Thyroid gland (tissue), 4 donors: ENCODE data around the gene CTIF. TPM values are rescaled to one million over a fixed set of nuclear protein-coding genes. Genes with fewer than 3 reads are reported as not detected.

Source experiments
- DNase-seq, 2 donors: peaks; one replicate each; pipeline ENCODE4 v3.0.0-alpha.2; 2019
- H3K27ac ChIP-seq, 3 donors: fragments of 200-600 bp; sonication (generic); 1 replicate in 2 of 3; 2 replicates in 1 of 3; pipeline ENCODE4 v1.5.1; 2016 to 2019; ENCODE audit warnings: mild to moderate bottlenecking in 1 of 3, moderate library complexity in 1 of 3
- H3K27me3 ChIP-seq: fragments of 200-600 bp; sonication (generic); one replicate; pipeline ENCODE4 v1.5.1; 2019
- H3K36me3 ChIP-seq, 2 donors: fragments of 200-600 bp; sonication (generic); one replicate each; pipeline ENCODE4 v1.5.1; 2016 to 2019
- H3K4me1 ChIP-seq, 2 donors: fragments of 200-600 bp; sonication (generic); one replicate each; pipeline ENCODE4 v1.5.1; 2017 to 2019
- H3K4me3 ChIP-seq, 3 donors: fragments of 200-600 bp; sonication (generic); replicated peaks in 1 of 3; 1 replicate in 2 of 3; 2 replicates in 1 of 3; pipeline ENCODE4 v1.5.1; 2016; ENCODE audit warnings: mild to moderate bottlenecking in 1 of 3
- H3K9me3 ChIP-seq: fragments of 200-600 bp; sonication (generic); one replicate; pipeline ENCODE4 v1.5.1; 2017
- POLR2A ChIP-seq, 2 donors: fragments of 450-650 bp; IDR thresholded peaks; one replicate each; pipeline ENCODE4 v1.6.1; 2017; ENCODE audit warnings: antibody characterized with exemption in 2 of 2, mild to moderate bottlenecking in 2 of 2, moderate library complexity in 1 of 2
- WGBS, 2 donors: methylation state at CpG; one replicate each; pipeline ENCODE4 v1.1.5; 2017; 5-methylcytosine and 5-hydroxymethylcytosine counted together
- intact Hi-C: fragments of 100-400 bp; cut with DNase I; formaldehyde crosslinking; loops from one replicate; pipeline ENCODE4 v1.15.1; 2023
- total RNA-seq, 4 donors: library from RNA; depleted of rRNA; stranded (reverse); fragments of >200 nt; gene quantifications; one replicate each; pipeline ENCODE4 v1.2.3, GENCODE V29; 2016
- TF ChIP-seq, protein P1 (sequence below), 6 experiments: fragments of 200-600 bp in 3 of 6; fragments of 450-650 bp in 3 of 6; sonication (generic) in 3 of 6; IDR thresholded peaks; one replicate each; pipeline ENCODE4 v1.5.1; 2016 to 2019; ENCODE audit warnings: antibody characterized with exemption in 6 of 6, mild to moderate bottlenecking in 2 of 6, inconsistent platforms in 1 of 6, moderate library complexity in 1 of 6

CTIF gene
- total RNA-seq, 4 donors from 2014 or later: 18.7 to 29.8 (median 23.6) TPM

- no peak for DNase-seq
- H3K27ac ChIP-seq: no peak overlapping the region
Measured at GRCh38 chr18:48696218-48696617, 157.4 kb downstream of the CTIF start.

GRCh38 chr18:48697441-48697840 lies 158.6 kb downstream of the CTIF start:
- H3K4me1 ChIP-seq: no peaks in the 10 kb centered on the region
- no peak overlapping the region for H3K27ac ChIP-seq
- no peak for DNase-seq
- WGBS, 2 donors: 36 to 73% methylated on average over 1 of the region's 1 CpG
- H3K36me3 ChIP-seq: no peaks in the 10 kb centered on the region
- intact Hi-C loops: no loop called here
- no peaks in the 10 kb centered on the region for H3K9me3 ChIP-seq
- TF ChIP-seq POLR2A (IDR thresholded peaks at IDR 0.05): no peak
- TF ChIP-seq, protein P1, sequence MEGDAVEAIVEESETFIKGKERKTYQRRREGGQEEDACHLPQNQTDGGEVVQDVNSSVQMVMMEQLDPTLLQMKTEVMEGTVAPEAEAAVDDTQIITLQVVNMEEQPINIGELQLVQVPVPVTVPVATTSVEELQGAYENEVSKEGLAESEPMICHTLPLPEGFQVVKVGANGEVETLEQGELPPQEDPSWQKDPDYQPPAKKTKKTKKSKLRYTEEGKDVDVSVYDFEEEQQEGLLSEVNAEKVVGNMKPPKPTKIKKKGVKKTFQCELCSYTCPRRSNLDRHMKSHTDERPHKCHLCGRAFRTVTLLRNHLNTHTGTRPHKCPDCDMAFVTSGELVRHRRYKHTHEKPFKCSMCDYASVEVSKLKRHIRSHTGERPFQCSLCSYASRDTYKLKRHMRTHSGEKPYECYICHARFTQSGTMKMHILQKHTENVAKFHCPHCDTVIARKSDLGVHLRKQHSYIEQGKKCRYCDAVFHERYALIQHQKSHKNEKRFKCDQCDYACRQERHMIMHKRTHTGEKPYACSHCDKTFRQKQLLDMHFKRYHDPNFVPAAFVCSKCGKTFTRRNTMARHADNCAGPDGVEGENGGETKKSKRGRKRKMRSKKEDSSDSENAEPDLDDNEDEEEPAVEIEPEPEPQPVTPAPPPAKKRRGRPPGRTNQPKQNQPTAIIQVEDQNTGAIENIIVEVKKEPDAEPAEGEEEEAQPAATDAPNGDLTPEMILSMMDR (IDR thresholded peaks at IDR 0.05): no peak
- no peaks in the 10 kb centered on the region for H3K27me3 ChIP-seq
- H3K4me3 ChIP-seq: no peak overlapping the region

More at GRCh38 chr18:48696218-48696617, 157.4 kb downstream of the CTIF start:
- Histone ChIP-seq H3K4me1 (no peaks in the 10 kb centered on the region), H3K27me3 (no peaks in the 10 kb centered on the region), H3K9me3 (no peaks in the 10 kb centered on the region), H3K4me3 (no peak overlapping the region), H3K36me3 (no peaks in the 10 kb centered on the region)
- intact Hi-C loops: no loop called here
- 98 to 99% methylated on average over 8 of the region's 8 CpGs for WGBS, 2 donors
- TF ChIP-seq, protein P1 (IDR thresholded peaks at IDR 0.05): no peak
- TF ChIP-seq POLR2A (IDR thresholded peaks at IDR 0.05): no peak

- no peaks in the 10 kb centered on the region for H3K27me3 ChIP-seq
- intact Hi-C loops: no loop called here
- no peaks in the 10 kb centered on the region for H3K9me3 ChIP-seq
- no peak overlapping the region for H3K27ac ChIP-seq
- no peak overlapping the region for H3K4me3 ChIP-seq
- no peak for DNase-seq
- no peaks in the 10 kb centered on the region for H3K36me3 ChIP-seq
- no peak for TF ChIP-seq POLR2A (IDR thresholded peaks at IDR 0.05)
- TF ChIP-seq, protein P1 (IDR thresholded peaks at IDR 0.05): no peak
- WGBS, 2 donors: 79 to 80% methylated on average over 5 of the region's 5 CpGs
- no peaks in the 10 kb centered on the region for H3K4me1 ChIP-seq
Measured at GRCh38 chr18:48698707-48699106, 159.9 kb downstream of the CTIF start.

GRCh38 chr18:48699761-48700160 lies 160.9 kb downstream of the CTIF start:
- WGBS, 2 donors: 89 to 94% methylated on average over 7 of the region's 7 CpGs
- no peak for TF ChIP-seq POLR2A (IDR thresholded peaks at IDR 0.05)
- TF ChIP-seq, protein P1 (IDR thresholded peaks at IDR 0.05): no peak

GRCh38 chr18:48700446-48700845 lies 161.6 kb downstream of the CTIF start:
- no peaks in the 10 kb centered on the region for H3K9me3 ChIP-seq
- H3K4me1 ChIP-seq: no peaks in the 10 kb centered on the region
- H3K4me3 ChIP-seq: no peak overlapping the region
- no peak overlapping the region for H3K27ac ChIP-seq
- no peaks in the 10 kb centered on the region for H3K36me3 ChIP-seq
- no peak for TF ChIP-seq POLR2A (IDR thresholded peaks at IDR 0.05)
- TF ChIP-seq, protein P1 (IDR thresholded peaks at IDR 0.05): no peak
- intact Hi-C loops: no loop called here
- no peaks in the 10 kb centered on the region for H3K27me3 ChIP-seq
- WGBS, 2 donors: 81 to 91% methylated on average over 9 of the region's 9 CpGs
- no peak for DNase-seq

More at GRCh38 chr18:48699761-48700160, 160.9 kb downstream of the CTIF start:
- Histone ChIP-seq H3K27me3 (no peaks in the 10 kb centered on the region), H3K4me3 (no peak overlapping the region), H3K9me3 (no peaks in the 10 kb centered on the region), H3K4me1 (no peaks in the 10 kb centered on the region), H3K27ac (no peak overlapping the region), H3K36me3 (no peaks in the 10 kb centered on the region)
- DNase-seq: no peak
- intact Hi-C loops: no loop called here
